Cardiac atrium fibroblast (primary cell): ENCODE data around the gene NBPF11. TPM values are rescaled to one million over a fixed set of nuclear protein-coding genes. Genes with fewer than 3 reads are reported as not detected.

Source experiments
- total RNA-seq: library from RNA; depleted of rRNA; stranded (reverse); fragments of >200 nt; gene quantifications from 2 replicates; pipeline ENCODE4 v1.2.3, GENCODE V29; 2015

Gene NBPF11, protein sequence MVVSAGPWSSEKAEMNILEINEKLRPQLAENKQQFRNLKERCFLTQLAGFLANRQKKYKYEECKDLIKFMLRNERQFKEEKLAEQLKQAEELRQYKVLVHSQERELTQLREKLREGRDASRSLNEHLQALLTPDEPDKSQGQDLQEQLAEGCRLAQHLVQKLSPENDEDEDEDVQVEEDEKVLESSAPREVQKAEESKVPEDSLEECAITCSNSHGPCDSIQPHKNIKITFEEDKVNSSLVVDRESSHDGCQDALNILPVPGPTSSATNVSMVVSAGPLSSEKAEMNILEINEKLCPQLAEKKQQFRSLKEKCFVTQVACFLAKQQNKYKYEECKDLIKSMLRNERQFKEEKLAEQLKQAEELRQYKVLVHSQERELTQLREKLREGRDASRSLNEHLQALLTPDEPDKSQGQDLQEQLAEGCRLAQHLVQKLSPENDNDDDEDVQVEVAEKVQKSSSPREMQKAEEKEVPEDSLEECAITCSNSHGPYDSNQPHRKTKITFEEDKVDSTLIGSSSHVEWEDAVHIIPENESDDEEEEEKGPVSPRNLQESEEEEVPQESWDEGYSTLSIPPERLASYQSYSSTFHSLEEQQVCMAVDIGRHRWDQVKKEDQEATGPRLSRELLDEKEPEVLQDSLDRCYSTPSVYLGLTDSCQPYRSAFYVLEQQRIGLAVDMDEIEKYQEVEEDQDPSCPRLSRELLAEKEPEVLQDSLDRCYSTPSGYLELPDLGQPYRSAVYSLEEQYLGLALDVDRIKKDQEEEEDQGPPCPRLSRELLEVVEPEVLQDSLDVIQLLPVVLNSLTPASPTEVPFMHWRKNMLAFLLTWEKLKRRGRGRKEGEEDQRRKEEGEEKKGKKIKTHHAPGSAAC
- total RNA-seq, result 2.3 and 4.2 TPM in 2 replicates

DNA sequence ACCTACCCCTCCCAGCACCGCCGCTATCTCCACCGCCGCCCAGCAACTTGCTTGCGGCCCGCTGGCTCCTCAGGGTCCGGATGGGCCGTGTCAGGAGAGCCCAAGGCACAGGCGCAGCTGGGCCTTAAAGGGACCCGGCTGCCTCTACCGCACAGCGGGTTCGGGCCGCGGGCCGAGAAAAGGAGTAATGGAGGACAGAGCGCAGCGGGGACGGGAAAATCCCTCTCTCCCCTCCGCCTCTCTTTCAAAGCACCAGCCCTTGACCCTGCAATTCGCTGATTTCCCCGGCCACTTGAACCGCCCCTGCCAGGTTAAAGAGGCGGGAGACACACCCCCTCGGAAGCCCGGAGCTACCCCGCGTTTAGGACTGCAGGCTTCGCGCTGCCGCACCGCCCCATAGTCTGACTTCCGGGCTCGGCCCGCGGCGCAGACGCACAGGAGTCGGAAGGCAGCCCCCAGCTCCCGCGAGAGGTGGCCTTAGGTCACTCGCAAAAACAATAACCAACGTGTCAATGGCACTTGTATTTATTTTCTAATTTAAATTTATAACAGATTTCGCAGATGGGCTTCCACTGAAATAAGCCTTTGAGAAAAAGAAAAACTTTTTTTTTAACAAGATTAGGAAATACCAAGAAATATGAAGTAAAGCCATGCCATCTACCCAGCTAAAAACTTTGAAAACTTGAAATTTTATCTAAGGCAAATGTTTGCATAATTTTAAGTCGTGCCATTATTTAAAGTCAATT, at the start of gene NBPF11:
NBPF11 (minus strand) TSS at position 371 of the 746 bp plus-strand sequence. CDS start 25,278 bp downstream, outside the sequence.

Other genes starting within 250 kb of the NBPF11 start
- not detected in 2 replicates for gene GJA8, start 249.5 kb downstream of the NBPF11 start, total RNA-seq
- gene GPR89B, start 223.9 kb downstream of the NBPF11 start, total RNA-seq, result 13.0 and 15.6 TPM in 2 replicates